Activated CD4-positive, alpha-beta T cell treated with anti-CD3 and anti-CD28 coated beads for 24 hours (primary cell): ENCODE data around the gene TRIM67.
A peak's percentile ranks its signal among the peaks of the same experiment; 100 is the strongest.

Experiments used
- DNase-seq, 2 donors: peaks; one replicate each; pipeline ENCODE4 v3.0.0-alpha.2; 2020; ENCODE audit warnings: low read depth in 2 of 2

Gene TRIM67

GRCh38 chr1:231232870-231233734, 71.2 kb downstream of the TRIM67 start:
- no peak for DNase-seq

GRCh38 chr1:231233735-231234417, 72.0 kb downstream of the TRIM67 start:
- DNase-seq: no peak

GRCh38 chr1:231234506-231234905, 72.6 kb downstream of the TRIM67 start:
- DNase-seq: no peak

GRCh38 chr1:231235526-231236207, 73.8 kb downstream of the TRIM67 start:
- DNase-seq: no peak

- no peak for DNase-seq
These were observed 74.3 kb downstream of the TRIM67 start for GRCh38 chr1:231236208-231236591.

- DNase-seq: no peak
These were observed 75.1 kb downstream of the TRIM67 start for GRCh38 chr1:231236938-231237337.

GRCh38 chr1:231238298-231238697, 76.4 kb downstream of the TRIM67 start:
- no peak for DNase-seq

GRCh38 chr1:231240531-231240882, 78.6 kb downstream of the TRIM67 start:
- DNase-seq: no peak

- DNase-seq: peak; percentile 82 to 84
These were observed 79.3 kb downstream of the TRIM67 start, which contains the start of gene GNPAT for GRCh38 chr1:231240883-231241735. TSS of gene GNPAT (plus strand) at chr1:231241212. CDS start at chr1:231241379, 167 bp downstream.

GRCh38 chr1:231241750-231242149, 79.9 kb downstream of the TRIM67 start:
- DNase-seq: peak in 1 of 2 donors; percentile 1

- DNase-seq: no peak
These were observed 80.8 kb downstream of the TRIM67 start for GRCh38 chr1:231242516-231243198.

GRCh38 chr1:231248778-231249177, 86.9 kb downstream of the TRIM67 start:
- no peak for DNase-seq

GRCh38 chr1:231252336-231252735, 90.5 kb downstream of the TRIM67 start:
- DNase-seq: no peak

GRCh38 chr1:231260351-231260750, 98.5 kb downstream of the TRIM67 start:
- DNase-seq: no peak

GRCh38 chr1:231264642-231265041, 102.8 kb downstream of the TRIM67 start:
- no peak for DNase-seq

GRCh38 chr1:231265379-231265778, 103.5 kb downstream of the TRIM67 start:
- DNase-seq: no peak

GRCh38 chr1:231266811-231267322, 105.0 kb downstream of the TRIM67 start:
- no peak for DNase-seq
